Measurements from ENCODE around the gene RIOK3. TPM values are rescaled to one million over a fixed set of nuclear protein-coding genes. Genes with fewer than 3 reads are reported as not detected.
"Not testable (repeated sequence)": the region's sequence is repeated elsewhere in the genome, so short reads cannot be mapped to it uniquely, and the experiment has no call there.

RIOK3 gene
- total RNA-seq, 1 experiment from 2014 or later = 25.6 TPM

DNA sequence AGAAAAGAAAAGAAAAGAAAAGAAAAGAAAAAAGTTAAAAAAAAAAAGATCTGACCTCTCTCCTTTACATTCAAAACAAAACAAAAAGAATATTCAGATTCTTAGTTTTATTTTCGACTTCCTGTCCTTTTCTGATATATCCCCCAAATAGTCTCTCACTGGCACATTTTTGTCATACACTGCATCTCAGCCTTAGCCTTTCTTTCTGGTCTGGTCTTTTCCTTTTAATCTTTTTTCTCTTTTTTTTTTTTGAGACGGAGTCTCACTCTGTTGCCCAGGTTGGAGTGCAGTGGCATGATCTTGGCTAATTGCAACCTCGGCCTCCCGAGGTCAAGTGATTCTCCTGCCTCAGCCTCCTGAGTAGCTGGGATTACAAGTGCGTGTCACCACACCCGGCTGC lies 1.6 kb upstream of the RIOK3 start:
- DNase-seq (ENCODE audit: low spot score) = no peak

- no peak for DNase-seq (ENCODE audit: low spot score)
Measured at GRCh38 chr18:23452347-23452727, 750 bp upstream of the RIOK3 start.

DNA sequence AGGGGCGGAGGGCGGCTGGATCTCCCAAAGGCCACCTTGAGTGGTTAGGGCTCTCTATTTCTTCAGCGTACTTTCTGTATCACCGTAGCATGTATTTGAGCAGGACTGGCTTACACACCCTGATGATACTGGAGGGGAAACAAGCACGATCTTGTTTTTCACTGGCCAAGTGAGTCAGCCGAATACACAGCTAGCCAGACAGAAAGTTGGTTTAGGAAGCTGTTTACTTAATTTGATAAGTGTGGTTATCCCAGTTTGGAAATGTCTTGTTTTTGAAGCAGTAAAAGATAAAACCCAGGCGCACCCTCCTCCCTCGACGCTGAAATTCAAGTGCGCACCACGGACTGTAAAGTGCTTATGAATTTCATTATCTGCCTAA lies 582 bp downstream of the RIOK3 start:
- peak; percentile 12 for DNase-seq (ENCODE audit: low spot score)

DNA sequence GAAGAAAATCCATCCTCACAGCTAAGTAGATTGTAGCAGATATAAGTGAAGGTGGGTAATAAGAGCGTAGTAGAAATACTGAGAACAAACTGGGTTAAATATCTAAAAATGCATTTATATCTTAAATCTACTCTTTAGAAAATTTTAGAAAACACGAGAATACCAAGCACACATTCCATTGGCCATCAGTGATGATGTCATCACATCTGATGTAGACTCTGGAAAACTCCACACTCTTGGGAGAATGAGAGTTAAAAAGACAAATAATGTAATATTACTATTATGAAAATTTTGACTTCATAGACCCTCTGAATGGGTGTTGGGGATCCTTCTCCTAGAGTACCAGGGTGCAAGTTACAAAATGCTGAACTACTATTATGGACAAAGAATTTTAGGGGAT lies 3.7 kb downstream of the RIOK3 start:
- DNase-seq (ENCODE audit: low spot score) = no peak

DNA sequence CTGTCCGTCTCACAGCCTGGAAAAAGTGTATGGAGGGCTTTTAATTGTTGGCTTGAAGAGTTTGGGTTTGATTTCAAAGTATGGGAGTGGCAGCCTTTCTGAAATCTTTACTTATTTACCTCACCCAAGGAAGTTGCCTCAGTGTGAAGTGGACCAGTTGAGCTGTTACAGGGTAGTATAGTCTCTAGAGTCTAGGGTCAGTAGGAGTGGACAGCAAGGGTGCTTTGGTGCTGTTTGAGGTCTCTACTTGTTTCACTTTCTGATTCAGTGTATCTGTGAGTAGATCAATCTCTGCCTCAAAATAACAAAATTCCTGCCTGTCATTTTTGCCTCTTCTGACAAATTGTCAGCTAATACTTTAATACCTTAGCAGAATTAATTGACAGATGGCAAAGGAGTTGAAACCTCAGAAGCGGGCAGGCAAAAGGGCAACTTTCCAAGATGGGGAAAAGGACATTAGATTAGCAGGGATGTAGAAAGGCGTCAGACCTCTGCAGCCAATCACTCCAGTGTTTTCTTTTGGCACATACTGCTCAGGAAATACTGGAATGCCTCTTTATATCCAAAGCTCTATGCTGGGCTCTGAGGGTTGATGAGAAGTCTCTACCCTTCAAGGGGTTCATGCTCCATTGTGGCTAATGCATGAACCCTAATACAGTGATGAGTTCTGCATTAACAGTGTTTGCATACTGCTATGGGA lies 5.9 kb downstream of the RIOK3 start:
- no peak for DNase-seq (ENCODE audit: low spot score)

GRCh38 chr18:23459530-23459921 lies 6.4 kb downstream of the RIOK3 start:
- no peak for DNase-seq (ENCODE audit: low spot score)

DNA sequence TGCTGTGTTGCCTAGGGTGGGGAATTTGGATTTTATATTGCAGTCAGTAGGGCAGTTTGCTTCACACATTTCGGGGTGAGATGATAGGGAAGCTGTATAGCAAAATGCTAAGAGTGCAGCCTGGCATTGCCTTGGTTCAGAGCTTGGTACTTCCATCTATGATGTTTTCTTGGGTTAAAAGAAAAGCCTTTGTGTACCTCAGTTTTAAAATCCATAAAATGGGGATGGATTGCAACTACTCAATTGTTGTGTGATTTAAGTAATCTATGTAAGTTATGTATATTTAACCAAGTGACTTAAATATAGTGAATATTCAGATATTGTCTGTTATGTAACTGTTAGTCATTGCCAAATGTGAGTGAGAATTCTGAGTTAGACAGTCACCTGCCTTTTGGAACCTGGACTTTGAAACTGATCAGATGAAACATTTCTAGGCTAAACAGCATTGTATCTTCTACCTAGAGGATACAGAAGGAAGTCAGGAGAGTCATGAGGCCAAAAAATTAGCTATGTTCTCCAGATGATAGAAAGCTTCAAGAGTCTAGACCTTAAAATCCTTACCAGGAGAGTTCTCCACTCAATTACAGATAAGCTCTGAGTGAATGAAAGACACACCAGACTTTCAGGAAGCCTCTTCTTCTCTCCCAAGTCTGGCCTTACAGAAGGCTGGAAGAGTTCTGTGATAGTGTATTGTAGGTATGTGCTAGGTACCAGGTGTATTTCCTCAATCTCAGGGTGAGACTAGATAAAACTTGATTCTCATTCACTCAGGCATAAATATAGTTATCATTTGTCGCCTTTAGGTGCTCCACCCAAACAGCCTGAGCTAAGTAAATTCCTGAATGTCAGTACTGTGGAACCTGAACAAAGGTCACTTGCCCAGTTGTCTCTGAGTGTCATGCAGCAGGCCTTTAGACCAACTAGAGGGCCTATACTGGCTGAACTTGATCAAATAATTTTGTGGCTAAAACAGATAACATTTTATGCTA lies 7.5 kb downstream of the RIOK3 start:
- no peak for DNase-seq (ENCODE audit: low spot score)

- no peak for DNase-seq (ENCODE audit: low spot score)
Measured at GRCh38 chr18:23462876-23463275, 9.8 kb downstream of the RIOK3 start.

- DNase-seq (ENCODE audit: low spot score) = no peak
Measured at GRCh38 chr18:23468753-23469459, 15.8 kb downstream of the RIOK3 start.

GRCh38 chr18:23470620-23471387 lies 17.7 kb downstream of the RIOK3 start:
- DNase-seq (ENCODE audit: low spot score) = no peak

- DNase-seq (ENCODE audit: low spot score) = no peak
Measured at GRCh38 chr18:23471486-23471885, 18.4 kb downstream of the RIOK3 start.

- no peak for DNase-seq (ENCODE audit: low spot score)
Measured at GRCh38 chr18:23479829-23480505, 26.9 kb downstream of the RIOK3 start.

- no peak for DNase-seq (ENCODE audit: low spot score)
Measured at GRCh38 chr18:23484561-23485182, 31.6 kb downstream of the RIOK3 start.

- DNase-seq (ENCODE audit: low spot score) = no peak
Measured at GRCh38 chr18:23485386-23485785, 32.3 kb downstream of the RIOK3 start.

DNA sequence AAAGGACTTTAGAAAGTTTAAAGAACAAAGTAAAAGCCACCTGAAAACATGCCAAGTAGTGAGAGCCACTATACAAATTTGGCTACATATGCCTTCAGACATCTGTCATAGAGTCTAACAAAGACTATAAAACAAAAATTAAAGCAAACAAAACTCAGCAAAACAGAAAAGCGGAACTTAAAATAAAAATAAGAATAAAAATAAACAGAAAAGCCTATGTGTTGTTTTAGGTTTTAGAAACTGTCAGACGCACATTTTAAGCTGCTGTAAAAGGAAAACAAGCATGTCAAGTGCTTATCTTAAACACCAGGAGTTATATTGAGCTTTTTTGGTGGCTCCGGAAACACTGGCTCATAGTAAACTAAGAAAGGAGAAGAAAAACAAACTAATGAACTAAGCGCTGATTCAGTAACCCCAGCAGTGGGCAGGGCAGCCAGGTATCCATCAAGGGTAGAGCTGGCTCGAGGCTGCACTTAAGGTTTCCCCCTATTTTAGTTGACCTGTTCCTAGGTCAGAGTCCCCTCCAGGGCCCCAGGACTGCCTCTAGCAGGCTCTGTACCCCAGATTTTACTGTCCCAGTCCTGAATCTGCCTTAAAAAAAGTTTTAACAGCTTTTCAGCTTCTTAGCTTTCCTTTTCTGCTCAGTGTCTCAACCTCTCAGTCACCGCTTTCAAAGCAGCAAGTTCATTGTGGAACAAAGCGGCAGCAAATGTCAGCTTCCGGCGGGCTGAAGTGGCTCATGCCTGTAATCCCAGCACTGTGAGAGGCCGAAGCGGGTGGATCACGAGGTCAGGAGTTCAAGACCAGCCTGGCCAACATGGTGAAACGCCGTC lies 34.9 kb downstream of the RIOK3 start:
- DNase-seq (ENCODE audit: low spot score) = peak; percentile 11

GRCh38 chr18:23489586-23489985 lies 36.5 kb downstream of the RIOK3 start:
- DNase-seq (ENCODE audit: low spot score) = not testable (repeated sequence)

DNA sequence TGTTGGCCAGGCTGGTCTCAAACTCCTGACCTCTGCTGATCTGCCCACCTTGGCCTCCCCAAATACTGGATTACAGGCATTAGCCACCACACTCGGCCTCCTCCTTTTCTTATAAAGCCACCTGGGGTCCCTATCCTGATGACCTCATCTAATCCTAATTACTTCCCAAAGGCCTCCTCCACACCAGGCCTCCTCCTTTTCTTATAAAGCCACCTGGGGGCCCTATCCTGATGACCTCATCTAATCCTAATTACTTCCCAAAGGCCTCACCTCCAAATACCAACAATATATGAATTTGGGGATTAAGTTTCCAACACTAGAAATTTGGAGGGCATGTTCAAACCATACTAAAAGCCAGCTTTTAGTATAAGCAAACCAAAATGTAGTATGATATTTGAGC lies 40.6 kb downstream of the RIOK3 start:
- DNase-seq (ENCODE audit: low spot score) = no peak

DNA sequence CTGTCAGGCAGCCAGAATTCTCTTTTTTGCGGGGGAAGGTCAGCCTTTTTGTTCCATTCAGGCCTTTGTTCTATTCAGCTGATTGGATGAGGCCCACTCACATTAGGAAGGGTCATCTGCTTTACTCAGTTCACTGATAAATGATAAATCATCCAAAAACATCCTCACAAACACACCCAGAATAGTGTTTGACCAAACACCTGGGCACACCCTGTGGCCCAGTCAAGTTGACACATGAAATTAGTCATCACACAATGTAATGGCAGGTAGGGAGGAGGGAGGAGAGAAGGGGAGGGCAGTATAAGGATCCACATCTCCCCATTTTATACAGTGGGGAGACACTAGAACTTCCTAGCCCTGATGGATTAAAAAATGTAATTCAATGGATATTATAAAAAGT lies 41.9 kb downstream of the RIOK3 start:
- DNase-seq (ENCODE audit: low spot score) = no peak

DNA sequence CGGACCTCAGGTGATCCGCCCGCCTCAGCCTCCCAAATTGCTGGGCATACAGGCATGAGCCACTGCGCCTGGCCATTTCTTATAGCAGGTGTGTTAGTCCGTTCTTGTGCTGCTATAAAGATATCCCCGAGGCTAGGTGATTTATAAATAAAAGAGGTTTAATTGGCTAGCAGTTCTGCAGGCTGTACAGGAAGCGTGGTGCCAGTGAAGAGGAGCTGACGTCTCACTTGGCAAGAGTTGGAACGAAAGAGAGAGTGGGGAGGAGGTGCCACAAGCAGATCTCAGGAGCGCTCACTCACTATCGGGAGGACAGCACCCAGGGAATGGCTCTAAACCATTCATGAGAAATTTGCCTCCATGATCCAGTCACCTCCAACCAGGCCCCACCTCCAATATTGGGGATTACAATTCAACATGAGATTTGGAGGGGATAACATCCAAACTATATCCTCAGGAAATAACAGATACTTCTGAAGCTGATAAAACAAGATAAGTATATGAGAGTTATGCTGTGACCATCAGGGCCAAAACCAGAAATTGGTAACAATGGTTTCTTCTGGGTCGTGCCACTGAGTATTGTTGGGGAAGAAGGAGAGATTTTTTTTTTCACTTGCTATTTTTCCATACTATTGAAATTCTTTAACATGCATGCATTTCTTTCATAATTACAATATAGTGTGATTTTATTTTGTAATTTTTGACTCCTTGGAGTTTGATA lies 42.8 kb downstream of the RIOK3 start:
- DNase-seq (ENCODE audit: low spot score) = no peak

All from H4 (cell line).